Measurements from ENCODE around the gene LLCFC1.

LLCFC1 gene

DNA sequence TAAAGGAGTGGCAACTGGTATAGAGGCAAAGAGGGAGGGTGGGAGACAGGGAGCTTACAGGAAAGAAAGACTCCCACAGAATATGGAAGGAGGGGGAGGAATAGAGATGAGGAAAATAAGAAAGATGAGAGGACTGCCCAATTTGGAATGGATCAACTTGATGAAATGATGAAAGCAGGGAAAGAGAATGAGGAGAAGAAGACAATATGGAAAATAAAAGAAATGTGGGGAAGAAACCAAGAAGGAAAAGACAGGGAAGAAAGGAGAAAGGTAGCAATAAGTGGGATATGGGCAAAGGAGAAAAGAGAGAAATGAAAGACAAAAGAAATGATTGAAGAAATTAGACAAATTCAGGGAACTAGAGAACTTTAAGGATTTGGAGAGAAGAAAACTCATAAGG is 19.9 kb downstream of the LLCFC1 start:
- Histone ChIP-seq H3K4me1 (ENCODE audit: low read depth, poor library complexity, severe bottlenecking) (peaks cover 23% of the 10 kb centered on the region), H3K4me2 (no peak overlapping the region)

DNA sequence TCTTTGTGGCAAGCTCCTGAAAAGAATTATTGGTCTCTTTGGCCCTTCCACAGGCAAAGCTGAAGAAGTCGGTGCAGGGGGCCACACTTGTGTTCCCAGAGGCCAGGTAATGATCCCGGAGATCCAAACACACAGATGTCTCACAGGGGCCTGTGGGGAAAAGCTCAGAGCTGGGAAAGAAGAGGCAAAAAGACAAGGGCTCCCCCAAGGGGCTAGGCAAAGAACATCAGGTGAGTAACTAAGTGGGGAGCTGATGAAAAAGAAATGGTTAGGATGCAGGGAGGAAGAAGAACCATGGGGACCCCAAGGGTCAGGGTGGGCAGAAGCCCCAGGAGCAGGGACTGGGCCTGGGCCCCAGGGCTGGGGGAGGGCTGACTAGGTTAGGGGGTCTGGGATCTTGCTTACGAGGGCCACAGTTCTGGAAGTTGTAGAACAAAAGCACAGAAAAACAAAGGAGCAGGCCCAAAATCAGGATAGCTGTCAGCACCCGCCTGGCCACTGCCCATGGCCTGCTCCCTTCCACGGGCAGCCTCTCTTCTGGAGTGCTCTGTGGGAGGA is 21.8 kb downstream of the LLCFC1 start:
- H3K4me2 ChIP-seq: no peak overlapping the region
- no peak overlapping the region for H3K27ac ChIP-seq
- TF ChIP-seq, protein P1, sequence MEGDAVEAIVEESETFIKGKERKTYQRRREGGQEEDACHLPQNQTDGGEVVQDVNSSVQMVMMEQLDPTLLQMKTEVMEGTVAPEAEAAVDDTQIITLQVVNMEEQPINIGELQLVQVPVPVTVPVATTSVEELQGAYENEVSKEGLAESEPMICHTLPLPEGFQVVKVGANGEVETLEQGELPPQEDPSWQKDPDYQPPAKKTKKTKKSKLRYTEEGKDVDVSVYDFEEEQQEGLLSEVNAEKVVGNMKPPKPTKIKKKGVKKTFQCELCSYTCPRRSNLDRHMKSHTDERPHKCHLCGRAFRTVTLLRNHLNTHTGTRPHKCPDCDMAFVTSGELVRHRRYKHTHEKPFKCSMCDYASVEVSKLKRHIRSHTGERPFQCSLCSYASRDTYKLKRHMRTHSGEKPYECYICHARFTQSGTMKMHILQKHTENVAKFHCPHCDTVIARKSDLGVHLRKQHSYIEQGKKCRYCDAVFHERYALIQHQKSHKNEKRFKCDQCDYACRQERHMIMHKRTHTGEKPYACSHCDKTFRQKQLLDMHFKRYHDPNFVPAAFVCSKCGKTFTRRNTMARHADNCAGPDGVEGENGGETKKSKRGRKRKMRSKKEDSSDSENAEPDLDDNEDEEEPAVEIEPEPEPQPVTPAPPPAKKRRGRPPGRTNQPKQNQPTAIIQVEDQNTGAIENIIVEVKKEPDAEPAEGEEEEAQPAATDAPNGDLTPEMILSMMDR (conservative IDR thresholded peaks at IDR 0.05; ENCODE audit: low read depth, low read length): no peak; the same call in 1 of the 2 replicates
- H3K36me3 ChIP-seq (ENCODE audit: insufficient read depth): no peaks in the 10 kb centered on the region
- no peak overlapping the region for H2AFZ ChIP-seq (ENCODE audit: low read depth)
- no peaks in the 10 kb centered on the region for H3K27me3 ChIP-seq (ENCODE audit: insufficient read depth, low read depth)
- no peak overlapping the region for H3K9ac ChIP-seq
- no peaks in the 10 kb centered on the region for H4K20me1 ChIP-seq (ENCODE audit: insufficient read depth)
- no peaks in the 10 kb centered on the region for H3K79me2 ChIP-seq (ENCODE audit: insufficient read depth, low read depth)
- H3K4me3 ChIP-seq (IDR thresholded peaks at IDR 0.05; ENCODE audit: insufficient read depth, low read depth, low read length): no peak overlapping the region
- H3K4me1 ChIP-seq (ENCODE audit: low read depth, poor library complexity, severe bottlenecking): peaks cover 18% of the 10 kb centered on the region

More for the DNA sequence above, 19.9 kb downstream of the LLCFC1 start:
- TF ChIP-seq, protein P1 (conservative IDR thresholded peaks at IDR 0.05; ENCODE audit: low read depth, low read length): no peak
- no peaks in the 10 kb centered on the region for H3K36me3 ChIP-seq (ENCODE audit: insufficient read depth)
- H3K4me3 ChIP-seq (IDR thresholded peaks at IDR 0.05; ENCODE audit: insufficient read depth, low read depth, low read length): no peak overlapping the region
- H4K20me1 ChIP-seq (ENCODE audit: insufficient read depth): no peaks in the 10 kb centered on the region
- no peaks in the 10 kb centered on the region for H3K27me3 ChIP-seq (ENCODE audit: insufficient read depth, low read depth)
- no peak overlapping the region for H3K9ac ChIP-seq
- no peak overlapping the region for H3K27ac ChIP-seq
- no peak overlapping the region for H2AFZ ChIP-seq (ENCODE audit: low read depth)
- no peaks in the 10 kb centered on the region for H3K79me2 ChIP-seq (ENCODE audit: insufficient read depth, low read depth)

DNA sequence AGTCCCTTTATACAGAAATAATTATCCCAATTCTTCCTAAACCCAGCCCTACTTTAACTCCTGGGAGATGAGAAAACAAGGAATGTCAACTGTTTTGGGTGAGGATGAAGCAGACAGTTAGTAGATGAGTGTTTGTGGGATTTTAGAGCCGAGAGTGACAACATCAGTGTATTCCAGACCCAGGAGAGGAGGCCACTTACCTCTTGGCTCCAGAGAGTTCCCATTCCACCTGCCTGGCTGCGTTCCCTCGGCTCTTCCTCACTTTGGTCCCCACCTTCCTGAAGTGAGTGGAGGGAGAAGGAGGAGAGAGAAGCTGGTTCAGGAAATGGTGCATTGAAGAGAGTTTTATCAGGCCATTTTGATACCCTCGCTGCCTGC is 22.3 kb downstream of the LLCFC1 start:
- Histone ChIP-seq H3K27me3 (ENCODE audit: insufficient read depth, low read depth) (no peaks in the 10 kb centered on the region), H3K9ac (no peak overlapping the region), H4K20me1 (ENCODE audit: insufficient read depth) (no peaks in the 10 kb centered on the region), H3K36me3 (ENCODE audit: insufficient read depth) (no peaks in the 10 kb centered on the region), H3K4me1 (ENCODE audit: low read depth, poor library complexity, severe bottlenecking) (peaks cover 18% of the 10 kb centered on the region), H3K4me2 (no peak overlapping the region), H2AFZ (ENCODE audit: low read depth) (no peak overlapping the region), H3K79me2 (ENCODE audit: insufficient read depth, low read depth) (no peaks in the 10 kb centered on the region), H3K4me3 (IDR thresholded peaks at IDR 0.05; ENCODE audit: insufficient read depth, low read depth, low read length) (no peak overlapping the region), H3K27ac (no peak overlapping the region)
- TF ChIP-seq, protein P1 (conservative IDR thresholded peaks at IDR 0.05; ENCODE audit: low read depth, low read length): no peak

DNA sequence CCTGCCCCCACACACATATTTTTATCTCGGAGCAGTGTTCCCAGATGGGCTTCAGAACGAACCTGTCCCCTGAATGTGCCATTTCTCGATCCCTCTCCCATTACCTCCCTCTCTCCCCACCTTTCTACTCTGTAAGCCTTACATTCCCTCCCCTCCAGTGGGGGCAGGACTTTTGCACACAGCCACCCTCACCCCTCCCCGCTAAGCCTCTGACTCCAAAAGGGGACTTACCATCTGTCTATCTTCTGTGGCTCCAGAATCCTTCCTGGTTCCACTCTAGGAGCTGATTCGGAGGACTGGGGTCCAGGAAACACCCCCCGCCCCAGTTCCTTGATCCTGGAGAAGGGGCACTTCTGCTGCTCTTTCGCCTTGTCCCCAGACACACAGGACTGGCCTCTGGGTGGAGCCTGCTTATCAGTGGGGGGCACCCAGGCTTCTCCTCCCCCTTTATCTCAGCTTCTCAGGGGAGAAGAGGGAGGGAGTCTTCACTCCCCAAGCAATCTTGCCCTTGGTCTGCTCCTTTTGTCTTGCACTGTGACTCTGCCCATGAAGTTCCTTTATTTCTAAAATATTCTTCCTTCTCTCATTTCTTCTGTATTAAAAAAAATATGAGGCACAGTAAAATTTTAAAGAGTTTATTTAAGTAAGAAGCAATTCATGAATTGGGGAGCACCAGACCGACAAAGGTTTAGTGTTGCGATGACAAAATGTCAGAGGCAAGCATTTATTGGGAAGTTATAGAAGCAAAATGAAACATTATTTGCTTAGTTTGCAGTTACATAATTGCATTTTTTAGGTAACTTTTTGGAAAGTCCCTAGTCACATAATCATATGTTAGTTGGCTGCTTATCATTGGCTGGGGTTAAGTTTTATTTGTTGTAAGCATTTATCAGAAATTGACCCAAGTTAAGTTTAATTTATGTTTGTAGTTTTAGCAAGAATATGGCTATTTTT is 23.0 kb downstream of the LLCFC1 start, which contains the start of gene KEL:
Gene KEL (minus strand): TSS at position 391 of the 954 bp plus-strand sequence. CDS start 157 bp downstream, at position 234.
- Histone ChIP-seq H3K4me2 (peak within 1 kb of the TSS; percentile 7; the same call in 1 of the 2 replicates), H3K27me3 (ENCODE audit: insufficient read depth, low read depth) (no peaks in the 10 kb centered on the region), H4K20me1 (ENCODE audit: insufficient read depth) (no peaks in the 10 kb centered on the region), H3K27ac (no peak within 1 kb of the TSS), H2AFZ (ENCODE audit: low read depth) (peak within 1 kb of the TSS; percentile 26; the same call in 1 of the 2 replicates), H3K4me1 (ENCODE audit: low read depth, poor library complexity, severe bottlenecking) (peaks cover 18% of the 10 kb centered on the region), H3K9ac (no peak within 1 kb of the TSS), H3K79me2 (ENCODE audit: insufficient read depth, low read depth) (no peaks in the 10 kb centered on the region), H3K36me3 (ENCODE audit: insufficient read depth) (no peaks in the 10 kb centered on the region), H3K4me3 (IDR thresholded peaks at IDR 0.05; ENCODE audit: insufficient read depth, low read depth, low read length) (no peak within 1 kb of the TSS)
- TF ChIP-seq, protein P1 (conservative IDR thresholded peaks at IDR 0.05; ENCODE audit: low read depth, low read length): no peak
